HAP-1 (cell line): ENCODE results near the gene SERPINA9.

ENCODE experiments used
- DNase-seq, 2 experiments: peaks; one replicate each; pipeline ENCODE4 v3.0.0-alpha.2; 2016 to 2020; ENCODE audit warnings: low spot score in 2 of 2
- H3K27me3 ChIP-seq: fragments of 250-450 bp; sonication (Bioruptor Pico); 2 replicates; pipeline ENCODE4 v1.5.1; 2020; ENCODE audit warnings: low read depth, mild to moderate bottlenecking, moderate library complexity
- H3K36me3 ChIP-seq: fragments of 250-450 bp; sonication (Bioruptor Pico); replicated peaks from 2 replicates; pipeline ENCODE4 v1.5.1; 2020; ENCODE audit warnings: mild to moderate bottlenecking
- H3K4me1 ChIP-seq: fragments of 250-450 bp; sonication (Bioruptor Pico); 2 replicates; pipeline ENCODE4 v1.5.1; 2020; ENCODE audit warnings: mild to moderate bottlenecking
- H3K4me3 ChIP-seq: fragments of 250-450 bp; sonication (Bioruptor Pico); 2 replicates; pipeline ENCODE4 v1.5.1; 2020; ENCODE audit warnings: mild to moderate bottlenecking, moderate library complexity
- H3K9me3 ChIP-seq: fragments of 250-450 bp; sonication (Bioruptor Pico); 2 replicates; pipeline ENCODE4 v1.5.1; 2020; ENCODE audit warnings: mild to moderate bottlenecking, moderate library complexity
- in situ Hi-C: fragments of 300-500 bp; cut with MboI; formaldehyde crosslinking; loops from 3 replicates; pipeline ENCODE4 v1.14.3; 2020; ENCODE audit warnings: low sequenced_read_pairs, inconsistent platforms, mixed read lengths

Gene SERPINA9

GRCh38 chr14:94505206-94505605 lies 29.2 kb upstream of the SERPINA9 start:
- in situ Hi-C loops: no loop called here
- DNase-seq: no peak
- H3K36me3 ChIP-seq: no peaks in the 10 kb centered on the region

GRCh38 chr14:94501588-94502516 lies 25.9 kb upstream of the SERPINA9 start:
- in situ Hi-C loops: no loop called here
- H3K36me3 ChIP-seq: no peaks in the 10 kb centered on the region
- no peak for DNase-seq
- no peak overlapping the region for H3K4me3 ChIP-seq
- peaks cover 13% of the 10 kb centered on the region for H3K27me3 ChIP-seq
- no peaks in the 10 kb centered on the region for H3K9me3 ChIP-seq
- H3K4me1 ChIP-seq: no peaks in the 10 kb centered on the region

More at GRCh38 chr14:94505206-94505605, 29.2 kb upstream of the SERPINA9 start:
- Histone ChIP-seq H3K9me3 (no peaks in the 10 kb centered on the region), H3K4me1 (no peaks in the 10 kb centered on the region), H3K27me3 (peaks cover 10% of the 10 kb centered on the region), H3K4me3 (no peak overlapping the region)

- Histone ChIP-seq H3K4me1 (no peaks in the 10 kb centered on the region), H3K9me3 (no peaks in the 10 kb centered on the region), H3K27me3 (peaks cover 13% of the 10 kb centered on the region), H3K4me3 (no peak overlapping the region), H3K36me3 (no peaks in the 10 kb centered on the region)
- no peak for DNase-seq
- in situ Hi-C loops: no loop called here
Measured at GRCh38 chr14:94500264-94500663, 24.3 kb upstream of the SERPINA9 start.

- Histone ChIP-seq H3K4me1 (no peaks in the 10 kb centered on the region), H3K27me3 (peaks cover 13% of the 10 kb centered on the region), H3K9me3 (no peaks in the 10 kb centered on the region), H3K36me3 (no peaks in the 10 kb centered on the region), H3K4me3 (no peak overlapping the region)
- in situ Hi-C loops: no loop called here
- no peak for DNase-seq
Measured at GRCh38 chr14:94499673-94500072, 23.7 kb upstream of the SERPINA9 start.

GRCh38 chr14:94498215-94498614 lies 22.2 kb upstream of the SERPINA9 start:
- Histone ChIP-seq H3K4me1 (no peaks in the 10 kb centered on the region), H3K36me3 (no peaks in the 10 kb centered on the region), H3K9me3 (no peaks in the 10 kb centered on the region), H3K4me3 (no peak overlapping the region), H3K27me3 (peaks cover 13% of the 10 kb centered on the region)
- DNase-seq: no peak
- in situ Hi-C loops: no loop called here

GRCh38 chr14:94494085-94494484 lies 18.1 kb upstream of the SERPINA9 start:
- DNase-seq: no peak
- Histone ChIP-seq H3K27me3 (peaks cover under 1% of the 10 kb centered on the region), H3K9me3 (no peaks in the 10 kb centered on the region), H3K4me3 (no peak overlapping the region), H3K36me3 (no peaks in the 10 kb centered on the region), H3K4me1 (no peaks in the 10 kb centered on the region)
- in situ Hi-C loops: no loop called here

GRCh38 chr14:94491511-94491910 lies 15.5 kb upstream of the SERPINA9 start:
- Histone ChIP-seq H3K4me1 (peaks cover 4% of the 10 kb centered on the region), H3K4me3 (no peak overlapping the region), H3K9me3 (no peaks in the 10 kb centered on the region), H3K27me3 (no peaks in the 10 kb centered on the region), H3K36me3 (no peaks in the 10 kb centered on the region)
- DNase-seq: no peak
- in situ Hi-C loops: no loop called here

- Histone ChIP-seq H3K4me3 (no peak overlapping the region), H3K9me3 (no peaks in the 10 kb centered on the region), H3K27me3 (no peaks in the 10 kb centered on the region), H3K36me3 (no peaks in the 10 kb centered on the region), H3K4me1 (peaks cover 12% of the 10 kb centered on the region)
- no peak for DNase-seq
- in situ Hi-C loops: loop anchor here (10.0 kb wide), 1 partner anchor 55 kb away; no protein-coding TSS in a partner anchor
Measured at GRCh38 chr14:94489336-94489735, 13.3 kb upstream of the SERPINA9 start.

- Histone ChIP-seq H3K36me3 (no peaks in the 10 kb centered on the region), H3K9me3 (no peaks in the 10 kb centered on the region), H3K4me3 (no peak overlapping the region), H3K27me3 (no peaks in the 10 kb centered on the region), H3K4me1 (peaks cover 12% of the 10 kb centered on the region)
- no peak for DNase-seq
- in situ Hi-C loops: loop anchor here (10.0 kb wide), 1 partner anchor 52 kb away; no protein-coding TSS in a partner anchor
Measured at GRCh38 chr14:94486883-94487282, 10.9 kb upstream of the SERPINA9 start.

- H3K9me3 ChIP-seq: no peaks in the 10 kb centered on the region
- H3K4me3 ChIP-seq: peak overlapping the region; percentile 13
- DNase-seq: peak; percentile 70 to 84
- in situ Hi-C loops: loop anchor here (10.0 kb wide), 1 partner anchor 51 kb away; no protein-coding TSS in a partner anchor
- no peaks in the 10 kb centered on the region for H3K36me3 ChIP-seq
- no peaks in the 10 kb centered on the region for H3K27me3 ChIP-seq
- peaks cover 12% of the 10 kb centered on the region for H3K4me1 ChIP-seq
Measured at GRCh38 chr14:94485944-94486841, 10.2 kb upstream of the SERPINA9 start.

GRCh38 chr14:94484481-94484880 lies 8.5 kb upstream of the SERPINA9 start:
- in situ Hi-C loops: loop anchor here (10.0 kb wide), 1 partner anchor 50 kb away; no protein-coding TSS in a partner anchor
- no peak overlapping the region for H3K4me3 ChIP-seq
- H3K27me3 ChIP-seq: no peaks in the 10 kb centered on the region
- no peaks in the 10 kb centered on the region for H3K9me3 ChIP-seq
- peaks cover 12% of the 10 kb centered on the region for H3K4me1 ChIP-seq
- H3K36me3 ChIP-seq: no peaks in the 10 kb centered on the region
- no peak for DNase-seq

GRCh38 chr14:94483729-94484275 lies 7.8 kb upstream of the SERPINA9 start:
- Histone ChIP-seq H3K4me1 (peaks cover 12% of the 10 kb centered on the region), H3K27me3 (no peaks in the 10 kb centered on the region), H3K4me3 (no peak overlapping the region), H3K9me3 (no peaks in the 10 kb centered on the region), H3K36me3 (no peaks in the 10 kb centered on the region)
- in situ Hi-C loops: loop anchor here (10.0 kb wide), 1 partner anchor 49 kb away; no protein-coding TSS in a partner anchor
- DNase-seq: no peak

- Histone ChIP-seq H3K36me3 (no peaks in the 10 kb centered on the region), H3K4me3 (no peak overlapping the region), H3K9me3 (no peaks in the 10 kb centered on the region), H3K27me3 (no peaks in the 10 kb centered on the region), H3K4me1 (peaks cover 12% of the 10 kb centered on the region)
- DNase-seq: no peak
- in situ Hi-C loops: loop anchor here (10.0 kb wide), 1 partner anchor 48 kb away; no protein-coding TSS in a partner anchor
Measured at GRCh38 chr14:94483071-94483451, 7.1 kb upstream of the SERPINA9 start.
